Measurements from ENCODE around the gene NEURL3.
"Not testable (repeated sequence)": the region's sequence is repeated elsewhere in the genome, so short reads cannot be mapped to it uniquely, and the experiment has no call there.

The NEURL3 gene, protein sequence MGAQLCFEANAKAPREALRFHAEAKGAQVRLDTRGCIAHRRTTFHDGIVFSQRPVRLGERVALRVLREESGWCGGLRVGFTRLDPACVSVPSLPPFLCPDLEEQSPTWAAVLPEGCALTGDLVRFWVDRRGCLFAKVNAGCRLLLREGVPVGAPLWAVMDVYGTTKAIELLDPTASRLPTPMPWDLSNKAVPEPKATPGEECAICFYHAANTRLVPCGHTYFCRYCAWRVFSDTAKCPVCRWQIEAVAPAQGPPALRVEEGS

DNA sequence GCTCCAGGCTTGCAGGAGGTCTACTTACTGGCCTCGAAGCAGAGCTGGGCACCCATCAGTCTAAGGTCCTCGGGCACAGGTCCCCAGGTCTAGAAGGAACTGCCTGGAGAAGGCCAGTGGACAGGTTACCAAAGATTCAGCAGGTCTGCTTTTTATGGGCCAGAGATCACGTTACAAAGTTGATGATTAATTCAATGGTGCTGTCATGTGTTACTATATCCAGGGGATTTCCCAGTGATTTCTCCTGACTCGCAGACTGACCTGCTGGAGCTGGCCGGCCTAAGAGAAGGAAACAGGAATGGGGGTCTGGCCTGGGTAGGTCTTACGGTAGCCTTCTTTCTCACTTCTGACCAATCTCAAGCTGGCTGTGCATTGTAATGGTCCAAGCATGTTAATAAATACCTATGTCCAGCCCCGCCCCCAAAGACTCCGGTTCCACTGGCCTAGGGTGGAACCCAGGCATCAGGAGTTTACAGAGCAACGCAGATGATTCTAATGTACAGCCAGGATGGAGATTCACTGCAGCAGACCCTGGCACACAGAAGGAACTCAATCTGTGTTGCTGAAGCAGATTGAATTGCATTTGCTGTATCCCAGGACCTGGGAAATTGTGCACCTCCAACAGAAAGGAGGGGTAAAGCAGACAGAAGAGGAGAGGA lies at the start of gene NEURL3:
Gene NEURL3, minus strand, starts transcription at position 127 of the 659 bp plus-strand sequence. Its CDS starts 71 bp downstream, at position 56.
- DNase-seq, result peak; percentile 19

DNA sequence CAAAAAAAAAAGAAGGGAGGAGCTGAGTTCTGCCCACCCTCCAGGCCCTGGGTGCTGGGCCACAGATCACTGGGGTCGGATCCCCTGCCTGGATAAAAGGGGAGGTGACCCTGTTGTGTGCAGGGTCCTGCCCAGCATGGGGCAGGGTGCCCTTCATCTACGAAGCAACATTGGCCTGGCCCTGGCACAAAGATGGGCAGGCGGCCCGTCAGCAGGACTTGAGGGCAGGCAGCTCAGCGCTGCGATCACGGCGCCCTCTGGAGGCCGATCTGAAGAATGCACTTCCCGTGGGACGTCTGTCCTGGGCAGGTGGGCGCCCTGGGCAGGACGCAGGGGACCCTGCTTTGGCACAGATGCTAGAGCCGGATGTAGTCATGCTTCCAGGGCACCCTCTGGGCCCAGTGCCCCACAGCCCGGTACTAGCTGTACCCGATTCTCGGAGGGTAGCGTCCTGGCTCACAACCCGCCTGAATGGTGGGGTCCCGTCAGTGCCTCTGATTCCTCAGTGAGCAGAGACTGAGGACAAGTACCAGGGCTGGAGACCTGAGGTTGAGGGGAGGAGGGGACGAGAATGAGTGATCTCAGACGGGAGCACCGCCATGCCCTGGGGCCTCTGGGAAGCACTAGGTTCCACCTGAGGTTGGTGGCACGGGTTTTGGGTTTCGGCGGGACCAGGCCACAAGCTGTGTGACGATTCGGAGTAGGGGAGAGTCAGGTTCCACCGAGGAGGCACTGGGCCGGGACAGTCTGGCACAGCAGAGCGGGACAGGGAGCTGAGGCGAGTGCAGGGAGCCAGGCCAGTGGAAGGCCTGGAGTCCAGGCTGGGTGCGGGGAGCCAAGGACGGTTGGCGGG lies 49.4 kb upstream of the NEURL3 start:
- peak; percentile 45 for DNase-seq

DNA sequence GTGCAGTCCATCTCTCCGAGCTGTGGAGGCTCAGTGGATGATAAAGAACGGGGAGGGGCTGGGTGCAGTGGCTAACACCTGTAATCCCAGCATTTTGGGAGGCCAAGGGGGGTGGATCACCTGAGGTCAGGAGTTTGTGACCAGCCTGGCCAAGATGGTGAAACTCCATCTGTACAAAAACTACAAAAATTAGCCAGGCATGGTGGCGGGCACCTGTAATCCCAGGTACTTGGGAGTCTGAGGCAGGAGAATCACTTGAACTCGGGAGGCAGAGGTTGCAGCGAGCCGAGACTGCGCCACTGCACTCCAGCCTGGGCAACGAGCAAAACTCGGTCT lies 48.8 kb upstream of the NEURL3 start:
- DNase-seq, result not testable (repeated sequence)

DNA sequence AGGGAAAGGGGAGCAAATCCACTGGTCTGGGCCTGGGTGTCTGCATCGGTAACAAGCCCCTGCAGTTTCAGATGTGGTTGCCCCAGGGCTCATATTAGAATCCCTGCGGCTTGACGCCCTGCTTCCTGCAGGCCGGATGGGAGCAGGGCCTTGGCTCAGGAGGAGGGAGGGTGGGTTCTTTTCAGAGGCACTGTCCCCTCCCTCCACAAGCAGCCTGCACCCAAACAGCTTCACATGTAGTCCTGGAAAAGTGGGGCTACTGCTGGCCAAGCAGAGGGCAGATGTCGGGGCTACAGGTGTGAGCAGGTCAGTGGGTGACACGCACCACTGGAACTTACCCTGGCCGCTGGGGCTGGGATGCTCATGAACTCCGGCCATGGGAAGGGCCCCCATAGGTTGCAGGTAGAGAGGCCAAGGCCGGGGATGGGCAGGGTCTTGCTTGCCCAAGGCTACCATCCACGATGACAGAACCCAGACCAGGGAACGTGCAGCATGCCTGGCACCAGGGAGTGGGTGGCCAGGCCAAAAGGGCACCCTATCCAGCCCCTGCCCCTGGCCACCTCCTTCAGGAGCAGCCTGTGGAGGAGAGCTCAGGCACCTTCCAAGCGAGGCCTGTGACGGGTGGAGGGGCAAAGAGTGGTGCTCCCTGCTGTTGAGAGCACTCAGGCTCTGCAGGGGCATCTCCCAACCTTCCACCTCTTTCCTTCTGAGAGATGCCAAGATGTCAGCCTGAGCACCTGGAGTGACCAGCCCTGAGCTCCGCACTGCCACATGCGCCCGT lies 48.2 kb upstream of the NEURL3 start:
- DNase-seq, result no peak

DNA sequence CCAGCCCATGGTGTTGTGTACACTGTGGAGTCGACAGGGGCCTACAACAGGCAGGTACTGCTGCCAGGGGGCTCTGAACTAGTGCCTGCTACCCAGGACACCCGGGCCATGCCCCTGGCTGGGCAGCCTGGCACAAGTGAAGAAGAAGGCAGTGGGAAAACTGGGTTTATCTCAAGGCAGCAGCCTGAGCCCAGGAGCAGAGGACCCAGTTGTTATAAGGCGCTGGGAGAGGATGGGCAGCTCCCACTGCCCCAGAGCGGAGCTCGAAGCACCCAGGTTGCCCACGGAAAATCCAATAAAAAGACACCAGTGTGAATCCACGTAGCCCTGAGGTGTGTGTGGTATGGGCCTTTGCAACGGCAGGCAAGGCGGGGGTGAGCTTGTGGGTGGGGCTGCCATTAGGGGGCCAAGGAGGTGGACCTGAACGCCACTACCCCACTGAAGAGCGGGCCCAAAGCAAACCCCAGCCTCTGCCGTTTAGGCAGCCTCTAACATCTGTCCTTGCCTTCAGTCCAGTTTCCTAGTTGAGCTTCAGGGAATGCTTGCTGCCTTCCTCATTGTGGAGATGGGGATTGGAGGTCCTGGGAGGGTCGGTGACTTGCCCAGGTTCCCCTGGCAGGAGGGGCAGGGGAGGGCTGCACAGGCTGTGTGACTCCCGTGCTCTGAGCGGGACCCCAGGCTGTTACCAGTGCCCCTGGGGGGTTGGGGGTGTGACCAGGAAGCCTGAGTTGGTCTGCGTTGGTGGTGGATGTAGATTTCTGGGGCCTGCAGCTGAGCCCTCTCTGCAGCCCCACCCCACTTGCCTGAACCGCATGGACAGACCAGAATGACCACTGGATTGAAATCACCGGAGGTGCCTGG lies 47.4 kb upstream of the NEURL3 start:
- no peak for DNase-seq

DNA sequence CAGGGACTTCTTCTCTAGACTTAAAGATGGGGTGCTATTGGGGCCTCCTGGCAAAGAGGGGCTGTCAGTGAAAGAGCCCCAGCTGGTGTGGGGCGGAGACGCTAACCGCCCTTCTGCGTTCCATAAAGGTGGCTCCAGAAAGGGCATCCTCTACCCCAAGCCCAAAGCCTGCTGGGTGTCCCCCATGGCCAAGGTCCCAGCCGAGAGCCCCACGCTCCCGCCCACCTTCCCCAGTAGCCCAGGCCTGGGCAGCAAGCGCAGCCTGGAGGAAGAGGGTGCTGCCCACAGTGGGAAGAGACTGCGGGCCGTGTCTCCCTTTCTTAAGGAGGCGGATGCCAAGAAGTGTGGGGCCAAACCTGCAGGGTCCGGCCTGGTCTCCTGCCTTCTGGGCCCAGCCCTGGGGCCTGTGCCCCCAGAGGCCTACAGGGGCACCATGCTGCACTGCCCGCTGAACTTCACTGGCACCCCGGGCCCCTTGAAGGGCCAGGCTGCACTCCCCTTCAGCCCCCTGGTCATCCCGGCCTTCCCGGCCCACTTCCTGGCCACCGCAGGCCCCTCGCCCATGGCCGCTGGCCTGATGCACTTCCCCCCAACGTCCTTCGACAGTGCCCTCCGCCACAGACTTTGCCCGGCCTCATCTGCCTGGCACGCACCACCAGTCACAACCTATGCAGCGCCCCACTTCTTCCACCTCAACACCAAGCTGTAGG lies 46.6 kb upstream of the NEURL3 start:
- no peak for DNase-seq

DNA sequence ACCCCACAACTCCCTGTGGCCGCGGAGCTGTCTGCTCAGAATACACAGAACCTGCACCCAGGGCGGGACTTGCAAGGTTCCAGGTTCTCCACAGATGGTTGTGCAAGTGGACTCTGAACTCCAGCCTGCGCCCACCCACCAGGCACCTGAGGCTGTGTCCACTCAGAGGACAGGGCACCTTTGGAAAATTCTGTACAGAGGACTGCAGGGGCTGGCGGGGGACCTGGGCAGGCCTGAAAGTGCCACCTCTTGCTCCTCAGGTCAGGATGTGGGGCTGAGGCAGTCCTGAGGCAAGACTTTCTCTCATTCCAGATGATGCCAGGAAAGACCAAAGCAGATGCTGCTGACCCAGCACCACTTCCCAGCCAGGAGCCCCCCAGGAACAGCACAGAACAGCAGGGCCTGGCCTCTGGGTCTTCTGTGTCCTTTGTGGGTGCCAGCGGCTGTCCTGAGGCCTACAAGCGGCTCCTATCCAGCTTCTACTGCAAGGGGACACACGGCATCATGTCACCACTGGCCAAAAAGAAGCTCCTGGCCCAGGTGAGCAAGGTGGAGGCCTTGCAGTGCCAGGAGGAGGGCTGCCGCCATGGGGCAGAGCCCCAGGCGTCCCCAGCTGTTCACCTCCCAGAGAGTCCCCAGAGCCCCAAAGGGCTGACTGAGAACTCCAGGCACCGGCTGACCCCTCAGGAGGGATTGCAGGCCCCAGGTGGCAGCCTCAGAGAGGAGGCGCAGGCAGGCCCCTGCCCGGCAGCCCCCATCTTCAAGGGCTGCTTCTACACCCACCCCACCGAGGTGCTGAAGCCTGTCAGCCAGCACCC lies 45.8 kb upstream of the NEURL3 start:
- no peak for DNase-seq

DNA sequence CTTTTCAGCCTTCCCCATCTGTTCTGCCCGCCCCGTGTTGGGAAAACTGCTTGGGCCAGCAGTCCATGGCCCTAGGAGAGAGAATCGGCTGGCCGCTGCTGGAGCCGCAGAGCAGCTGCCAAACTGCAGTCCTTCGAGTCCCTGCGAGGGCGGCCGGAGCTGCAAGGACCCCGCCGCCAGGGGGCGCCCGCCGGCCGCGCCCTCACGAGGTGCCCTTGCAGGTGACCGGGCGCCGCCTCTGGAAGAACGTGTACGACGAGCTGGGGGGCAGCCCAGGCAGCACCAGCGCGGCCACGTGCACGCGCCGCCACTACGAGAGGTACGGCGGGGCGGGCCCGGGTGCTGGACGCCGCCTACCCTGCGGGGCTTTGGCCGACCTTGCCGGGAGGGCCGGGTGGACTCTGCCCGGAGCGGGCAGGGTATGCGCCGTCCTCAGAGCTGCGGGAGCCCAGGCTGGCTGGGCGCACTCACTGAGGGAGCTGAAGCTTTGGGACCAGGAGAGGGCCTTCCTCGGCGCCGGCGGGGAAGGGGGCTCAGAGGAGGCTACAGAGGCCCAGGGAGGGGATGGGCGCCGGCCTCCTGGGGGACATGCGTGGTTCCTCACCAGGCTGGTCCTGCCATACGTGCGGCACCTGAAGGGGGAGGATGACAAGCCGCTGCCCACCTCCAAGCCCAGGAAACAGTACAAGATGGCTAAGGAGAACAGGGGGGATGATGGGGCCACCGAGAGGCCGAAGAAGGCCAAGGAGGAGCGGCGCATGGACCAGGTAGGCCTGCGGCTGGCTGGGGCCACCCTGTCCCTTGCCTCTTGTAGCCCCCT lies 45.0 kb upstream of the NEURL3 start:
- DNase-seq, result no peak

DNA sequence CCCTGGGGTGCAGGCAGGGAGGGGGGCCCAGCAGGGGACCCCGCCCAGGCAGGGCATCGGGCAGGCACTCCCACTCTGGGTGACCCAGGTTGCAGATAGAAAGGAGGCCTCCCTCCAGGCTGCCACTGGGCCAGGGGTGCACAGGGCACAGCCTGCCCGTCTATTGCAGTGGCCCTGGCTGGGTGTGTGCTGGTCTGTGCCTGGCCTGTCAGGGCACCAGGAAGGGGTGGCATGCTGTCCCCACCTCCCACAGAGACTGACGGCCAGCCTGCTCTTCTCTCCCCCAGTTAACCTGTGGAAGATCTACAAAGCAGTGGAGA lies 44.3 kb upstream of the NEURL3 start:
- DNase-seq, result no peak

DNA sequence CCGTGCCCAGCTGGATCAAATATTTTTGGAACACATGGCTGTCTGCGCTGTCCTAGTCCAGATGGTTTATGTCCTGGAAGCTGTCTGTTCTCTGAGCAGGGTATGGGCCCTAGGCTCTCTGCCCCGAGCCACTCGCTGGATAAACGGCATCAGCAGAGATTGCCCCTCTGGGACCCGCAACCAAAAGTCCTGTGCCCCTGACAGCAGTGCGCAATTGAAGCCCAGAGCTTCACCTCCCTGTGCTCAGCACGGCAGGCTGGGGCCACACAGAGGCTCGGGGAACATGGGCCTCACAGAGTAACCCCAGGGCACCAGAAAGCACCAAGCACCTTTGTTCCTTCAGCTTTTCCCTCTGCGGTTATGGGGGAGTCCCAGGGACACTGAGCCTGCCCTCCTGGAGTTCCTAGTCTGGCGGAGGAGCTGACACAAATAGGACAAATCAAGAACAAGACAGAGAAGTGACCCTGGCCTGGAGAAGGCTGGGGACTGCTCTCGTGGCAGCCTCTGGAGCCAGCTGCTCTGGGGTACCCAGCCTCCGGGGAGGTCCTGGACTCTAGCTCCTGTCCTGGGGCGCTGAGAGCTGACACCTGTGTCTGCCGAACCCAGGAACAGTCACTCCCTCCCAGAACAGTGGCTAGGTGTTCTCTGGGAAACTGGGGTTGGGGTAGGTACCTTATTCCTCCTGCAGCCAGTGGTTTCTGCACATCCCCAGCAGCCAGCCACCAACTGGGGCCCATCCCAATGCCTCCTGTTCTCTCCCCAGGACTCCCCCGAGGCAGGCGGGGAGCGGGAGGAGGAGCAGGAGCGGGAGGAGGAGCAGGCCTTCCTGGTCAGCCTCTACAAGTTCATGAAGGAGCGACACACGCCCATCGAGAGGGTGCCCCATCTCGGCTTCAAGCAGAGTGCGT lies 43.7 kb upstream of the NEURL3 start:
- DNase-seq, result no peak

DNA sequence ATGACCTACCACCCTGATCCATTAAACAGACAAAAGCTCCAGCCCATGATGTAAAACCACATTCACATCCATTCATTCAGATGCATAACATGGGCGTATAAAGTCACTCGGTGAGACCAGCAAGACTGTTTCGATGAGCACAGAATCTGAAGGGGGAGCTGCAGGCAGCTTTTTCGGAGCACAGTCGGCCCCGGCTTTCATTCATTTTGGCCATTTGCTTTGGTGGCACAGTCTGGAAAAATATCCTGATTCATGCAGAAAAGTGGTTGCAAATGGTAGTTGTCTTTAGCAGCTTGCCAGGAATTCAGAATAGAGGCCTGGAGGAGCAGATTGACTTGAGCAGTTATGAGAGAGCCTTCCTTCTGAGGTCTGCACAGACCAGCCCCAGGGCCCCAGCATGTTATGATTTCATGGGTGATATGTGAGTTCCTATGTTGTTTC lies 42.6 kb upstream of the NEURL3 start:
- peak; percentile 66 for DNase-seq

DNA sequence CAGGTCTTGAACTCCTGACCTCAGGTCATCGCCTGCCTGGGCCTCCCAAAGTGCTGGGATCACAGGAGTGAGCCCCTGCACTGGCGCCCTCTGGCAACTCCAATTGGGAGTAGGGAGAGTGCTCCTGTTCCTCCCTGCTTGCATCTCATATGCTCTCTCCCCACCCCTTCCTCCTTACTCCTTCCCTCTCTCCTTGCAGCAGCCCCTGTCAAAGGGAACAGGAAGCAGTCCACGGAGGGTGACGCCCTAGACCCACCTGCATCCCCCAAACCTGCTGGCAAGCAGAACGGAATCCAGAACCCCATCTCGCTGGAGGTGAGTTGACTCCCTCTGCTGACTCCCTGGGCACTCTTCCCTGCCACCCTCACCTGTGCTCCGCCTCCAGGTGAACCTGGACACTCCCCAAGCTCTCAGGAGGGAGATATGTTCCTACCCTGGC lies 42.1 kb upstream of the NEURL3 start:
- DNase-seq, result no peak

DNA sequence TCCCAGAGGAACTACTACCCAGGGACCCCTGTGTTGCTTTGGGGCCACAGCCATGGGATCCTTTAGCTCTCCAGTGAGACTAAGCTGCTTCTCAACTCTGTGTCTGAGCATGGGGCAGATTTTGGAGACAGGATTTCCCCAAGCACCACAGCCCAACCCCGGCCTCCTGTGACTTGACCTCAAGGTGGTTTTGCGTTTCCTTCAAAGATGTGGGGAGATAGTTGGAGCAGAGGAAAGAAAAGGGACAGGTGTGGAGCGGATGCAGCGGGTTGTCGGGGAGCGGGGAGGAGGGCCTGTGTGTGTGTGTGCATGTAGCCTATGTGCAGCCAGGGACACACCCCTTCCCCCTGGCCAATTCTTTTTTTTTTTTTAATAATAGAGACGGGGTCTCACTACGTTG lies 41.6 kb upstream of the NEURL3 start:
- DNase-seq, result no peak

DNA sequence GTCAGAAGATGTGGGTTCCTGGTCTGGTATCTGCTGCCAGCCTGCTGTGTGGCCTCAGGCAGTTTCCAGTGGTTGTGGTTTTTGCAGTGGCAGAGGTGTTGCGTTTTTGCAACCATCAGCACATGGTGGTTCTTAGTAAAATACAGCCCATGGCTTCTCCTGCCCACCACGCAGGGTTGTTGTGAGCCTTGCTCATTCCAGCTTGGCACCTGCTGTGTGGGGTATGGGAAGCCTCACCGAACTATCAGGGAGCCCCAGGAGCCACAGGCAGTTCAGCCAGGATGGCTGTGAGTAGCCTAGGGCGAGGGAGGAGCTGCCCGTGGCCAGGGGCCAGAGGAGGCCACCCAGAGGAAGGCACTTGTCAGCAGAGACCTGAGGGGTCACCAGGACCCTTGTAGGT lies 41.2 kb upstream of the NEURL3 start:
- DNase-seq, result no peak

DNA sequence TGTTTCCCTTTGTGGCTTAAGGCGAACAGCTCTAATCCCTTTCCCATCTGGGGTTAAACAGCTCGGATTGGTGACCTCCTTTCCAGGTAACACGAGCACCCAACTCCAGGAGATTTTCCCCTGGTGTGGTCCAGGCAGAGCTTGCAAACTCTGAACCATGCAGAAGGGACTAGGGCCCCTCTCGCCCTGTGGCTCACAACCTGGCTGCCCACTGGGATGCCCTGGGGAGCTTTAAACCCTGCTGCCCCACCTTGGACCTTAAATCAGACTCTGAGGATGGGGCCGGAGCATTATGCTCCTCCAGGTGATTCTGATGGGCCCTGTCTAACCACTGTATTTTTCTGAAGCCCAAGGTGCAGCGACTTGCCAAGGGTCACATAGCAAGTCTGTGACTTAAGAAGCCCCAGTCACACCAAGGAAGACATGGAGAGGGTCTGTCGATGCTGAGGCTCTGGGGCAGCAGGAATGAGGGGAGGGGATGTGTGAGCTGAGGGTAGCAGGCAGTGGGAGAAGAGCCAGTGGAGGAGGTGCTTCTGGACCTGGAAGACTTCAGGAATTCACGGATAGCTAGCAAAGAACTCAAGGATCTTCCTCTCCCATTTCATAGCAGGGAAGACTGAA lies 37.3 kb upstream of the NEURL3 start:
- no peak for DNase-seq

DNA sequence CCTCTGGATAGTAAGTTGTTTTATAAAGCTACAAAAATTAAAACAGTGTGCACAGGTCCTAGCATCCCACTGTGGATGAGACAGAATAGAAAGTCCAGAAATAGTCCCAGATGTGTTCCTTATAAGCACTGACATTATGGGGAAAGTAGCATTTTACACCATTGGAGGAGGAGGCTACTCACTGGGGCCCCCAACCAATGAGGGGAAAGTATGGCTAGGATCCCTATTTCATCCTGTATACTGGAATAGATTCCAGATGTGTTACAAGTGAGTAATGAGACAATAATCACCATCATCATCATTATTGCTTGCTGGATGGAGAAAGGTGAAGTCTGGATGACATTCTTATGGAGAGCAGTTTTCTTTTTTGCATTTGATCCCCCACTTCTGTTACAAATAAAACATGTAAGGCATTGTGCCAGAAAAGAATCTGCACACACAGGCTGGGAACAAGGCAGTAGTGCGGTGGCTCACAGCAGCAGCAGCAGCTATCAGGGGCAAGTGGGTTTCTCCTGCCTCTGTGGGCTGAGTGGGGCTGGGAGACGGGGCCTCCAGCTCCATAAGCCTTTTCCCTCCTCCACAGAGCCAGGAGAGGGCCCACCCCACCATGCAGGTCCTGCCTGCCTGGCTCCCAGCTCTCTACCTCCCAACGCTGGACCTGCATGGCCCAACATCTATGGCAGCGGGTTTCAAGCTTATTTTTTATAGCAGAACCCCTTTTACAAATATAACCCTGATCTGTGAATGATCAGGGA lies 36.4 kb upstream of the NEURL3 start:
- DNase-seq, result peak; percentile 83

DNA sequence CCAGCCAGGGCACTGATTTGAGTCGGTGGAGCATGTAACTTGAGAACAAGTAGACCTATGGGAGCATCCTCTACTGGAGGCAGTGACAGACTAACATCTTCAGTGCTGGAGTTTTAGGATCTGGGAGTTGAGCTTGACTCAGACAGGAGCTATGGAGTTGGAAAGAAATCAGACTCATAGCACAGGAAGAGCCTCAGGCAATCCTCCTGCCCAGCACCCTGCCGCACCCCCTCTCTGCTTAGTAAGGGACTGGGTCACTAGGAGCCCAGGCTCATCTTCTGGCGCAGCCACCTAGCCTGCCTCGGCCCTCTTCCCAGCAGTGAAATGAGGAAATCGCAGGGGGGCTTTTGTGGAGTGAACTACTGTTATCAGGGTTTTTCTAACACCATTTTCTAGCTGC lies 35.0 kb upstream of the NEURL3 start:
- peak; percentile 63 for DNase-seq

All from fibroblast of skin of right biceps (primary cell).